ENCODE results near the gene HELB. TPM values are rescaled to one million over a fixed set of nuclear protein-coding genes. Genes with fewer than 3 reads are reported as not detected.

The HELB gene
- total RNA-seq, 1 donor from 2014 or later = 6.9 TPM

DNA sequence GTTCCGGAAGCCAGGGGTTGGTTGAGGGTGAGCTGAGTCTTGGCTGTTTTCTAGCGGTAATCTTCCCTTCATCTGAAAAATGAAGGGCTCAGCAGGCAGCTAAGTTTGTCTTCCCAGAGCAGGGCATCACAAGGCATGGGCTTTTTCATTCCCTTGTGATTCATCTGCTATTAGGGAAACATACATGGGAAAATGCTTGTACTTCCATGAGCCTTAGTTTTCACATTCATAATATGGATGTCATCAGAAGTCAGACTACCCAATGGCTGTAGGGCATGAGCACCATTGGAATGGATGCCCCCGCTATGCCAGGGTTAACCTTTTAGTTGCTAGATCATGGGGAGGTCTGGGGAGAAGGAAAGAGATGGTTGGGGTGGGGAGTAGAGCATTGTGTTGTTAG lies 18.7 kb downstream of the HELB start:
- Histone ChIP-seq H3K4me3 (no peak overlapping the region), H3K36me3 (peaks cover 22% of the 10 kb centered on the region), H3K27ac (no peak overlapping the region), H3K4me1 (no peaks in the 10 kb centered on the region), H3K9me3 (no peaks in the 10 kb centered on the region), H3K27me3 (no peaks in the 10 kb centered on the region)
- intact Hi-C loops (cut with DNase I) = no loop called here
- TF ChIP-seq CTCF (IDR thresholded peaks at IDR 0.05) = no peak
- DNase-seq = no peak
- no peak for ATAC-seq

GRCh38 chr12:66321435-66321834 lies 19.1 kb downstream of the HELB start:
- DNase-seq = no peak
- Histone ChIP-seq H3K9me3 (no peaks in the 10 kb centered on the region), H3K27me3 (no peaks in the 10 kb centered on the region), H3K4me3 (no peak overlapping the region), H3K4me1 (no peaks in the 10 kb centered on the region), H3K27ac (no peak overlapping the region), H3K36me3 (peaks cover 26% of the 10 kb centered on the region)
- ATAC-seq = peak; percentile 60
- intact Hi-C loops (cut with DNase I) = no loop called here
- TF ChIP-seq CTCF (IDR thresholded peaks at IDR 0.05) = no peak

- no peak overlapping the region for H3K27ac ChIP-seq
These were observed 20.7 kb downstream of the HELB start for GRCh38 chr12:66323017-66323416.

DNA sequence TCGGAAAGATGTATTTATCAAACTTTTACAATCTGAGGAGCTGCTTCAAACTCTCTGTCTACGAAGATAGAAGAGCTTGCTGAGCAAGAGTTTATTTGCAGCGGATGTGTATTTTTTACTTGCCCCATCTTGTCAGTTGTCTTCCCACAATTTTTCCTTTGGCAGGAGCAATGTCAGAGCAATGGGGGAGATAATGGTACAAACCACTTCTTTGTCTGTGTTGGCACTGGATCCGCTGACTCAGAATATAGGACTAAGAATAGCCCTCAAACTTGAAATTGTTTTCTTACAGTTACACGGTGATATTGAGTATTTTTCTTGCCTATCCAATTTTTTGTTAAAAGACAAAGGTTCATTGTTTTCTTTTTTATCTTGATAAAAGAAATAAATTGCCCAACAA lies 27.6 kb downstream of the HELB start:
- DNase-seq (no peak), ATAC-seq (no peak)
- H3K27ac ChIP-seq = no peak overlapping the region
- intact Hi-C loops (cut with DNase I) = no loop called here
- no peaks in the 10 kb centered on the region for H3K27me3 ChIP-seq
- no peak for TF ChIP-seq CTCF (IDR thresholded peaks at IDR 0.05)
- H3K4me1 ChIP-seq = no peaks in the 10 kb centered on the region
- peaks cover 36% of the 10 kb centered on the region for H3K36me3 ChIP-seq
- no peaks in the 10 kb centered on the region for H3K9me3 ChIP-seq
- H3K4me3 ChIP-seq = no peak overlapping the region

More at GRCh38 chr12:66323017-66323416, 20.7 kb downstream of the HELB start:
- Histone ChIP-seq H3K27me3 (no peaks in the 10 kb centered on the region), H3K9me3 (no peaks in the 10 kb centered on the region), H3K36me3 (peaks cover 35% of the 10 kb centered on the region), H3K4me1 (no peaks in the 10 kb centered on the region), H3K4me3 (no peak overlapping the region)
- ATAC-seq = no peak
- TF ChIP-seq CTCF (IDR thresholded peaks at IDR 0.05) = no peak
- no peak for DNase-seq
- intact Hi-C loops (cut with DNase I) = no loop called here

DNA sequence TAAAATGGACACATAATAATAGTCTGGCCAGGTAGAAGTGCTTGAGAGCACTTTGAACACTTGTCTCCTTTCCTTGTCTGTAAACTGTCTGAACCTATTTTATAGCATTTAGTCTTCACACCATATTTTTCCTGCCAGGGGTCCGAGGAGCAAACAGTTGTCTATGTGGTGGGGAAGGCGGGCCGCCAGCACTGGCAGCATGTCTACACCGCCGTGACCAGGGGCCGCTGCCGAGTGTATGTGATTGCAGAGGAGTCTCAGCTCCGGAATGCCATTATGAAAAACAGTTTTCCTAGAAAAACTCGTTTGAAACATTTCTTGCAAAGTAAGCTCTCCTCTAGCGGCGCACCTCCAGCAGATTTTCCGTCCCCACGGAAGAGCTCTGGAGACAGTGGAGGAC lies 28.7 kb downstream of the HELB start:
- H3K27ac ChIP-seq = no peak overlapping the region
- ATAC-seq = no peak
- H3K9me3 ChIP-seq = no peaks in the 10 kb centered on the region
- no peaks in the 10 kb centered on the region for H3K27me3 ChIP-seq
- peaks cover 29% of the 10 kb centered on the region for H3K36me3 ChIP-seq
- no peak for DNase-seq
- TF ChIP-seq CTCF (IDR thresholded peaks at IDR 0.05) = no peak
- no peaks in the 10 kb centered on the region for H3K4me1 ChIP-seq
- no peak overlapping the region for H3K4me3 ChIP-seq
- intact Hi-C loops (cut with DNase I) = no loop called here

DNA sequence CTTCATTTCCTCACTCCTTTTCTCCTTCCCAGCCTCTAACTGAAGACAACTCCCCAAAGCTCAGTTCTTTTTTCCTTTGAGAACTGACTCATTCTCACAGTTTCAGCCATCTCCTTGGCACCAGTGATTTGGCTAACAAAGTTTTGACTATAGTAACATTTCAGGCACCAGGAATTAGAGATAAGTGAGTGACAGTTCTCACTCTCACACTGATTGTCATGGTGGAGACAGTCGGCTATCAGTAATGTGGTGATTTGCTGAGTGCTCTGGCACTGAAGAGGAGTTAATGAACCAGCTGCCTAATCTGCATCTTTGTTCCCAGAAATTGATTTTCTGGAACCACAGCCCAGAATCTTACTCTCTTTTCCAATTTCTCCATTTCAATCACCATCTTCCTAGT lies 29.5 kb downstream of the HELB start:
- no peak overlapping the region for H3K27ac ChIP-seq
- H3K36me3 ChIP-seq = peaks cover 24% of the 10 kb centered on the region
- no peaks in the 10 kb centered on the region for H3K27me3 ChIP-seq
- intact Hi-C loops (cut with DNase I) = no loop called here
- H3K4me1 ChIP-seq = no peaks in the 10 kb centered on the region
- H3K9me3 ChIP-seq = no peaks in the 10 kb centered on the region
- DNase-seq (no peak), ATAC-seq (no peak)
- H3K4me3 ChIP-seq = no peak overlapping the region
- no peak for TF ChIP-seq CTCF (IDR thresholded peaks at IDR 0.05)

Data from upper lobe of right lung (tissue), 1 donor.